DMS79 treated with DMSO at 0.1 percent for 48 hours (cell line): Measurements from ENCODE around the gene SF3B6.

Source experiments
- DNase-seq: peaks from one replicate; lab custom pipeline; 2025; lab: John Stamatoyannopoulos, UW

Gene SF3B6

DNA sequence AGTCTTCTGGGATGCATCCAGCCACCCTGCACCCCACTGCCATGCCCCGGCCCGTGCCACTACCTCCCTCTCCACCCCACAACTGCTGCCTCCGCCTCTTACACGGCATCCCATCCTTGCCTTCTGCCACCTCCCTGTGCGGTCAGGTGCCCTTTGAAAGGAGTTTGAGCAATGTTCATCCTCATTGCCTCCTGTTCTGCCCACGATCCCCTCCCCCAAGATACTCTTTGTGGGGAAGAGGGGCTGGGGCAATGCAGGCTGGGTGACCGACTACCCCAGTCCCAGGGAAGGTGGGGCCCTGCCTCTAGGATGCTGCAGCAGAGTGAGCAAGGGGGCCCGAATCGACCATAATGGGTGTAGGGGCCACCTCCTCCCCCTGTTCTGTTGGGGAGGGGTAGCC is 57.9 kb downstream of the SF3B6 start:
- DNase-seq: no peak

DNA sequence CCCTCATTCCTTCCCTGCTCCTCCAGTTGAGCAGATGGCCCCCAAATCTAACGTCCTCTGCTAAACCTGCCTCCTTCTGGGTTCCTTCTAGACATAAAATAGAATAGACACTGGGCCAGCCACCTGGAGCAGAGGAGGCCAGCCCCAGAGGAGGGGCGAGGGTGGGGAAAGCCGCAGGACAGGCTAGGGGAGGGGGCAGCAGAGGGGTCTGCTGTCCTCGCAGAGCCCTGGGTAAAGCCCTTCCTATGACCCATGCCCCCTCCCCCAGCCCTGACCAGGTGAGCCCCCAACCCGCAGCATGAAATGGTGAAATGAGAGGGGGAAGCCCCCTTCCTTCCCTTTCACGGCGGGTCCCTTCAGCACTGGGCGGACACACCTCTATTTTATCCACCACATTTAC is 58.4 kb downstream of the SF3B6 start:
- DNase-seq: no peak
